Esophagus (tissue), 2 donors: ENCODE results near the gene P3H3. TPM values are rescaled to one million over a fixed set of nuclear protein-coding genes. Genes with fewer than 3 reads are reported as not detected.
"Not testable (repeated sequence)": the region's sequence is repeated elsewhere in the genome, so short reads cannot be mapped to it uniquely, and the experiment has no call there.

Experiments
- H3K27ac ChIP-seq, 2 donors: one replicate each; pipeline ENCODE4 v1.5.1; 2013; ENCODE audit warnings: low read depth in 2 of 2, mild to moderate bottlenecking in 2 of 2, inconsistent platforms in 1 of 2, low read length in 1 of 2, moderate library complexity in 1 of 2
- H3K27me3 ChIP-seq, 2 donors: one replicate each; pipeline ENCODE4 v1.6.1; 2013; ENCODE audit warnings: low read length in 2 of 2, control low read depth in 1 of 2, mild to moderate bottlenecking in 1 of 2; ENCODE audit not compliant: insufficient read depth in 2 of 2, control insufficient read depth in 1 of 2
- H3K36me3 ChIP-seq, 2 donors: one replicate each; pipeline ENCODE4 v1.6.1; 2013; ENCODE audit warnings: low read length in 1 of 2; ENCODE audit not compliant: control insufficient read depth in 2 of 2, insufficient read depth in 2 of 2
- H3K4me1 ChIP-seq, 2 donors: one replicate each; pipeline ENCODE4 v1.6.1; 2013; ENCODE audit warnings: low read length in 1 of 2; ENCODE audit not compliant: control insufficient read depth in 2 of 2, insufficient read depth in 2 of 2
- H3K4me3 ChIP-seq, 2 donors: one replicate each; pipeline ENCODE4 v1.5.1; 2013; ENCODE audit warnings: low read length in 2 of 2, mild to moderate bottlenecking in 2 of 2, low read depth in 1 of 2, moderate library complexity in 1 of 2
- H3K9me3 ChIP-seq, 2 donors: one replicate each; pipeline ENCODE4 v1.6.1; 2013; ENCODE audit warnings: mild to moderate bottlenecking in 2 of 2, low read depth in 1 of 2, low read length in 1 of 2, moderate library complexity in 1 of 2; ENCODE audit not compliant: control insufficient read depth in 2 of 2, insufficient read depth in 1 of 2
- WGBS, 2 donors: extraction: QIAGEN DNeasy Blood & Tissue Kit; methylation state at CpG; one replicate each; pipeline ENCODE4 v1.1.7; 2013; 5-methylcytosine and 5-hydroxymethylcytosine counted together
- polyA plus RNA-seq, 2 donors: library from polyadenylated mRNA; stranded (reverse); fragments of 200-250 nt; gene quantifications; one replicate each; pipeline ENCODE4 v1.2.3, GENCODE V29; 2013
- donor health status: healthy with polysubstance abuse.
- donor health status: Bipolar disorder and iron deficiency.

The P3H3 gene
- polyA plus RNA-seq, 2 donors: 3.4 to 3.9 TPM

- H3K27ac ChIP-seq, H3K27me3 ChIP-seq, H3K4me3 ChIP-seq, H3K9me3 ChIP-seq, H3K4me1 ChIP-seq, H3K36me3 ChIP-seq: not testable (repeated sequence)
- WGBS, 2 donors: 92 to 93% methylated on average over 11 of the region's 11 CpGs
These were observed 51.6 kb downstream of the P3H3 start for GRCh38 chr12:6879824-6880223.

- Histone ChIP-seq H3K9me3 (no peaks in the 10 kb centered on the region), H3K4me1 (no peaks in the 10 kb centered on the region), H3K36me3 (peaks cover 0 to 4% of the 10 kb centered on the region in 2 donors), H3K4me3 (no peak overlapping the region), H3K27ac (no peak overlapping the region), H3K27me3 (no peaks in the 10 kb centered on the region)
- WGBS, 2 donors: 96 to 97% methylated on average over 5 of the region's 5 CpGs
These were observed 55.0 kb downstream of the P3H3 start for GRCh38 chr12:6883252-6883651.

- Histone ChIP-seq H3K36me3 (peaks cover 0 to 4% of the 10 kb centered on the region in 2 donors), H3K9me3 (no peaks in the 10 kb centered on the region), H3K4me1 (no peaks in the 10 kb centered on the region), H3K4me3 (no peak overlapping the region), H3K27me3 (no peaks in the 10 kb centered on the region), H3K27ac (no peak overlapping the region)
- WGBS, 2 donors: 90 to 94% methylated on average over 11 of the region's 11 CpGs
These were observed 55.5 kb downstream of the P3H3 start for GRCh38 chr12:6883683-6884082.

GRCh38 chr12:6884539-6884938 lies 56.3 kb downstream of the P3H3 start:
- H3K9me3 ChIP-seq: no peaks in the 10 kb centered on the region
- no peak overlapping the region for H3K27ac ChIP-seq
- H3K27me3 ChIP-seq: no peaks in the 10 kb centered on the region
- H3K4me3 ChIP-seq: no peak overlapping the region
- H3K36me3 ChIP-seq: peaks cover 0 to 4% of the 10 kb centered on the region in 2 donors
- 86 to 87% methylated on average over 22 of the region's 22 CpGs for WGBS, 2 donors
- H3K4me1 ChIP-seq: no peaks in the 10 kb centered on the region

GRCh38 chr12:6886206-6886999 lies 58.2 kb downstream of the P3H3 start:
- H3K27me3 ChIP-seq, H3K27ac ChIP-seq, H3K4me3 ChIP-seq, H3K9me3 ChIP-seq, H3K36me3 ChIP-seq, H3K4me1 ChIP-seq: not testable (repeated sequence)
- WGBS, 2 donors: 63 to 73% methylated on average over 11 to 12 of the region's 15 CpGs

DNA sequence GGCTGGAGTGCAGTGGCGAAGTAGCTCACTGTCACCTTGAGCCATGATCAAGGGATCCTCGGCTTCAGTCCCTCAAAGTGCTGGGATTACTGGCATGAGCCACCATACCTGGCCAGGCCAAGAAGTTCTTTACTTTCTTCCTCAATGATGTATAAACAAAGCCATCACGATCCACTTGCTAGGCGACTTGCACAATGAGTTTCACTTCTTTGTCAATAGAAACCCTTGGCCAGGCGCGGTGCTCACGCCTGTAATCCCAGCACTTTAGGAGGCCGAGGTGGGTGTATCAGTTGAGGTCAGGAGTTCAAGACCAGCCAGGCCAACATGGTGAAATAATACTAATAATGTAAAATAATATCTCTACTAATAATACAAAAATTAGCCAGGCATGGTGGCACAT lies 59.3 kb downstream of the P3H3 start:
- Histone ChIP-seq H3K36me3 (peaks cover 0 to 4% of the 10 kb centered on the region in 2 donors), H3K9me3 (no peaks in the 10 kb centered on the region), H3K4me3 (no peak overlapping the region), H3K27me3 (no peaks in the 10 kb centered on the region), H3K27ac (peak overlapping the region in 1 of 2 donors; percentile 28), H3K4me1 (peaks cover 0 to 2% of the 10 kb centered on the region in 2 donors)
- 57 to 67% methylated on average over 8 of the region's 8 CpGs for WGBS, 2 donors

- no peak overlapping the region for H3K4me3 ChIP-seq
- H3K36me3 ChIP-seq: peaks cover 0 to 4% of the 10 kb centered on the region in 2 donors
- peaks cover 0 to 2% of the 10 kb centered on the region in 2 donors for H3K4me1 ChIP-seq
- H3K27ac ChIP-seq: no peak overlapping the region
- 77 to 88% methylated on average over 2 of the region's 2 CpGs for WGBS, 2 donors
- H3K27me3 ChIP-seq: no peaks in the 10 kb centered on the region
- H3K9me3 ChIP-seq: no peaks in the 10 kb centered on the region
These were observed 60.2 kb downstream of the P3H3 start for GRCh38 chr12:6888360-6888759.

- not testable (repeated sequence) for H3K4me3 ChIP-seq, H3K36me3 ChIP-seq, H3K9me3 ChIP-seq, H3K27me3 ChIP-seq, H3K27ac ChIP-seq, H3K4me1 ChIP-seq
- 61 to 71% methylated on average over 7 of the region's 7 CpGs for WGBS, 2 donors
These were observed 60.6 kb downstream of the P3H3 start for GRCh38 chr12:6888794-6889193.
